Activated CD8-positive, alpha-beta memory T cell treated with anti-CD3 and anti-CD28 coated beads, Interleukin-2, amount 50 U/mL, for 24 hours (primary cell): Measurements from ENCODE around the gene TAOK1.
"Not testable (repeated sequence)": the region's sequence is repeated elsewhere in the genome, so short reads cannot be mapped to it uniquely, and the experiment has no call there.

Source experiments
- DNase-seq: peaks from one replicate; pipeline ENCODE4 v3.0.0-alpha.2; 2020; ENCODE audit errors: extremely low read depth

The TAOK1 gene

GRCh38 chr17:29549177-29549923 lies 159.2 kb downstream of the TAOK1 start:
- DNase-seq: no peak

DNA sequence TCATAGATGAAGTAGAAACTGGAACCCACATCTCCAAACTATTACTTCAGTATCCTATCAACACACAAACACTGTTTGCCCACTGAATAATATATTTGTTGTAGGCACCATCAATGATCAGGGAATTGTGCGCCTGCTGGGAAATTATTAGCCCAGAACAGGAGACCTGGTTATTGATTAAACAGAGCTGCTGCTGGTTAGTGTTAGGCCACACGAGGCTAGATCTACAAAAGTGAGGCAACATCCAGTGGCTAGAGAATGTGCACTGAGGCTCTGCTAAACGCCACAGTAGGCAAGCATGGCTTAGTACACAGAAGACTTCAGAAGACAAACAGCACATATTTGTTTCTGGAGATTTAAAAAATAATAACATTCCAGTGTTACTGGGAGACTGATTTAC lies 165.7 kb downstream of the TAOK1 start:
- DNase-seq: no peak

DNA sequence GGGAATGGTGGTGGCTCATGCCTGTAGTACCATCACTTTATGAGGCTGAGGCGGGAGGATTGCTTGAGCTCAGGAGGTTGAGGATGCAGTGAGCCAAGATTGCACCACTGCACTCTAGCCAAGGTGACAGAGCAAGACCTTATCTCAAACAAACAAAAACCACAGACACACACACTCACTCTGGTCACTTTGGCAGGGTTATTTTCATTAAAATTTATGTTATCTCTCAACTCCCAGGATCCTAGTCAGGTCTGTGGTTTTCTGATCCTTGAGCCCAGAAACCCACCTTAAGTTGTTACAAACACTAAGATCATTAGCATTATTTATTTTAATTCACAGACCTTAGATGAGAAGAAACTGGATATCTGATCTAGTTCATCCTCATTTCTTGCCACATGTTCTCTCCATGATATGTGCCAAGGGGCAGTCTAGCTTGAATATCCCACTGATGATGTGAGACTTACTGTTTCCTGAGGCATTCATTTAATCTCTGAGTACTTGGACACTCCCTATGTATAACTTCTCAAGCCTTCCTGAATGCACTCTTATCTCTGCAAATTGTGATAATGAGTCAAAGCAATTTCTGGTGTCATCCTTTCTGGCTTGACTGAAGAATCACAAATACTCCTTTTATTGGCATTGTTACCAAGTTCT lies 167.0 kb downstream of the TAOK1 start:
- no peak for DNase-seq

- no peak for DNase-seq
These were observed 167.6 kb downstream of the TAOK1 start for GRCh38 chr17:29557739-29558116.

DNA sequence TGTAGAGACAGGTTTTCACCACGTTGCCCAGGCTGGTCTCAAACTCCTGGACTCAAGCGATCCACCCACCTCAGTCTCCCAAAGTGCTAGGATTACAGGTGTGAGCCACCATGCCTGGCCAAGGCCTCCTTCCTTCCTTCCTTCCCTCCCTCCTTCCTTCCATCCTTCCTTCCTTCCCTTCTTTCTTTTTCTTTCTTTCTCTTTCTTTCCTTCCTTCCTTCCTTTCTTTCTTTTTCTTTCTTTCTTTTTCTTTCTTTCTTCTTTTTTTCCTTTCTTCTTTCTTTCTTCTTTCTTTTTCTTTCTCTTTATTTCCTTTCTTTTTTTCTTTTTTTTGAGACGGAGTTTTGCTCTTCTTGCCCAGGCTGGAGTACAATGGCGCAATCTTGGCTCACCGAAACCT lies 168.0 kb downstream of the TAOK1 start:
- not testable (repeated sequence) for DNase-seq

DNA sequence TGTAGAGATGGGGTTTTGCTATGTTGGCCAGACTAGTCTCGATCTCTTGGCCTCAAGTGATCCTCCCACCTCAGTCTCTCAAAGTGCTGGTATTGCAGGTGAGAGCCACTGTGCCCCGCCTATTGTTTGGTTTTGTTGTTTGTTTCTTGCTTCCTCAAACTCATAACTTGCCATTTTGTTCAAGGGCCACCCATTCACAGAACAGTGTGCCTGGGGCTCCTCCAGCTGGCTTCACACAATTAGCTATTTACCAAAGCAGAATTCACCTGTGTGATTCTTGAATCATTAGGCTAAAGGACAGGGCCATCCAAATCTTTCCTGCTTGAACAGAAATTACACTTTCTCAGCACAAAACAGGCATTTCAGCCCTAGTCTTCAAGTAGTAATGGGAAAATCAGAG lies 169.5 kb downstream of the TAOK1 start:
- DNase-seq: no peak

- no peak for DNase-seq
These were observed 170.2 kb downstream of the TAOK1 start for GRCh38 chr17:29560316-29560715.

DNA sequence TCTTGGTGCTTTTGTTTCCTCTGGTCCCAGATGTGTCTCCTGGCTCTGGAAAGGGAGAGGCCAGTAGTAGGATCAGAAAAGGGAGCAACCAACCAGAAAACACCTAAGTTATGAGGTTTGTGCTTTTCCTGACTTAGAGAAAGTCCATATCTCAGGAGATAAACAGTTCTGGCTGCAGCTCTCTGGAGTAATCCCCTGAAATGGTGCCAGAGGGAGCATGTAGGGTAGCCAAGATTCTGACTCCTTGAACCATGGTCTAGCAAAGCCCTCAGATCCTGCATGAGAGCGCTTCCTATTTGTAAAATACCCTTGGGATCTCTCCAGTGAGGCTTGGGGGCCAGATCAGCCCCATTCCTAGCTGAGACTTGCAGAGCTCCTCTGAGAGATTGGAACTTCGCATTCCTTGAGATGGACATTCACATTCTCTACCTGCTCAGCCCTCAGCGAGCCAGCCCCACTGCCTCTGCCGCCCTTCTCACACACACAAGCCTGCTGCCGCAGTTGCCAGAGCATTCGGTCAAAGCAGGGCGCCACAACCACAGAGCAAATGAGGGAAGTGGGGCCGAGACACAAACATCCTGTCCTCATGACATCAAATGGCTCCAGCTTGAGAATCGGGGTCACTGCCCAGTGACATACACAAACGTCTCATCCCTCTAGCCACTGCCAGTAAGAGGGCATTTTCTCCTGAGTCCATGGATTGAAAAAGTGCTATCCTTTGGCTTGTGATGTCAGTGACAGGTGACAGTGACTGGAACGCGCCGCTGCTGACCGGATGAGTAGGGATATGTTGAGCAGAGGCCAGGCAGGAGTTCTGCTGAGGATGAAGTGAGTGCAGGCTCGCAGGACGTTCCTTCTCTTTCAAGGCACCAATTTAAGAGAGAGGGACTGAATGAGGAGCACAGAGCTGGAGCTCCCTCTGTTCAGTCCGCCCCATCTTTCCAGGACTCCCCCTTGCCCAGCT lies 171.7 kb downstream of the TAOK1 start:
- DNase-seq: no peak

- DNase-seq: no peak
These were observed 172.5 kb downstream of the TAOK1 start for GRCh38 chr17:29562615-29563014.

- DNase-seq: no peak
These were observed 173.7 kb downstream of the TAOK1 start for GRCh38 chr17:29563816-29564215.

DNA sequence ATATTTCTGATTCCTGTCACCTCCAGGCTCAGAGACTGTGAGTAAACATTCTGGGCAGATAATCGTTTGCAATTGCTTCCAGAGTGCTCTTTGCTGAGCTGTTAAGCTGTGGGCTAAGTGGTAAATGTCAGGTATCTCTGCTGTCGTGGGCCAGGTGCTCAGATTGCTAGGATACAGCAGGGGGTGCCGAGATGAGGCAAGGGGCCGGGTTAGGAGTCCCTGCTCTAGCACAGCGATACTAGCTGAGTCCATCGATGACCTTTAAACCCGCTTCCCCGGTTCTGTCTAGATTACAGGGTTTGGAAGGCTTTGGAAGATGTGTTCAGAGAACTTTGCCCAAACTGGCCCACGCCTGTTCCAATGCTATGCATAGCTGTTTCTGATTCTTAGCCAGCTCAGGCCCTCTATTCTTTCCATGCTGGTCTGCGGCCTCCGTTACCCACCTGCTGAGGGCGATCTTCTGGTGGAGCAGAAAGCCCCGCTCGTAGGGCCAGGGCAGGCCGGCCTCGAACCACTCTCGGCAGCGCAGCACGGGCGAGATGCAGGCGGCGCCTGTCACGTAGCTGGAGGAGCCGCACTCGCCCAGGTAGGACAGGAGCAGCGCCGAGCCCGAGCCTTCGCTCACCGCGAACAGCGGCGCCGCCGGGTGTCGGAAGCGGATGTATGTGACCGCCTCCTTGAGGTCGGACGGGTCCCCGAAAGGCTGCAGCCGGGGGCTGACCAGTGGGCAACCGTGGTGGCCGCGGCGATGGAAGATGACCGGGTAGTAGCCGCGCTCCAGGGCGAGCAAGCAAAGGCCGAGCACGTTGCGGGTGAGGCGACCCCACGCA lies 175.7 kb downstream of the TAOK1 start:
- DNase-seq: no peak

DNA sequence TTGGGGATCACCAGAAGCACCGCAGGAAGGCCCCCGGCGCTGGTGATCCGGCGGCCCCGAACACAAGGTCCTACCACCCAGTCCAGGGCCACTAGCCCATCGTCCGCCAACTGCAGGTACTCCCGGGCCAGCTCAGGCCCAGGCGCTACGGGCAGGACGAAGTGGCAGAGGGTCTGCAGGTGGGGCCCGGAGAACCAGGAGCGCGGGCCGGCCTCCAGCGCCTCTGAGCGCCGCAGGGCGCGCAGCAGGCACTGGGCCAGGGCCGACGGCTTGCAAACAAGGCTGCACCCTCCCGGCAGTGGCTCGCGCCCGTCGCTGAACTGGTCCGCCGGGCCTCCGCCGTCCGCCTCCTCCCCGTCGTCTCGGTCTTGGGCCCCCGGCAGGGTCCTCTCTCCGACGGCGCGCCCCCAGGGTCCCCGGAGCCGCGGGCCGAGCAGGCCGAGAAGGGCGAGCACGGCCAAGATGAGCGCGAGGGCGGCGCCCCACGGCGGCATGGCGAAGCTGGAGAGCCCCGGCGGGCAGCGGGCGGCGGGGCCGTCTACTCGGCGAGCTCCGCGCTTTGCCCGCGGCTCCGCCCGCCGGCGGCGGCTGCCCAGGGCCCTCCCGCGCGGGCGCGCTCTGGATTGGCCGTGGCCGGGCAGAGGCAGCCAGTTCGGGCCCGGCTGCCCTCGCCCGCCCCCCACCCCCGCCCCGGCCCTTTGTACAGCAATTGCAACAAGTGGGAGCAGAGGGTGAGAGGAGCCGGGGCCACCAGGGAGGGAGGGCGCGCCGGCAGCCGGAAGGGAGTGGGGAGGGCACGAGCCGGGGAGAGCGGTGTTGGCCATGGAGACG lies 176.5 kb downstream of the TAOK1 start, which contains the start of gene ABHD15:
ABHD15 (minus strand) TSS at position 565 of the 831 bp plus-strand sequence; CDS start at position 494, 71 bp downstream.
- no peak for DNase-seq

DNA sequence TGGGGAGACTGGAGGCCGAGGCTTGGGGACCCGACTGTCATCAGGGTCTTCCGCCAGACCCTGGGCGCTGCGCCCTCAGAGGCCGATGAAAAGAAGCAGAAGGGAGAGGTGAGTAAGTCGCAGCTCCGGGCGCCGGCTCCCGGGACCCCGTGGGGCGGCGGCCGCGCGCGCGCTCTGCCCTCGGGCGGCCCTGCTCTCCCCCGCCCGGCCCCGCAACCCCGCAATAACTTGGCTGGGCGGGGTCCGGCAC lies 177.1 kb downstream of the TAOK1 start:
- DNase-seq: no peak

GRCh38 chr17:29567554-29568330 lies 177.6 kb downstream of the TAOK1 start:
- DNase-seq: no peak

GRCh38 chr17:29568331-29569244 lies 178.4 kb downstream of the TAOK1 start, which contains the start of gene TP53I13:
TSS of gene TP53I13 (plus strand) at chr17:29568701. CDS start at chr17:29568759, 58 bp downstream.
- DNase-seq: peak; percentile 68

DNA sequence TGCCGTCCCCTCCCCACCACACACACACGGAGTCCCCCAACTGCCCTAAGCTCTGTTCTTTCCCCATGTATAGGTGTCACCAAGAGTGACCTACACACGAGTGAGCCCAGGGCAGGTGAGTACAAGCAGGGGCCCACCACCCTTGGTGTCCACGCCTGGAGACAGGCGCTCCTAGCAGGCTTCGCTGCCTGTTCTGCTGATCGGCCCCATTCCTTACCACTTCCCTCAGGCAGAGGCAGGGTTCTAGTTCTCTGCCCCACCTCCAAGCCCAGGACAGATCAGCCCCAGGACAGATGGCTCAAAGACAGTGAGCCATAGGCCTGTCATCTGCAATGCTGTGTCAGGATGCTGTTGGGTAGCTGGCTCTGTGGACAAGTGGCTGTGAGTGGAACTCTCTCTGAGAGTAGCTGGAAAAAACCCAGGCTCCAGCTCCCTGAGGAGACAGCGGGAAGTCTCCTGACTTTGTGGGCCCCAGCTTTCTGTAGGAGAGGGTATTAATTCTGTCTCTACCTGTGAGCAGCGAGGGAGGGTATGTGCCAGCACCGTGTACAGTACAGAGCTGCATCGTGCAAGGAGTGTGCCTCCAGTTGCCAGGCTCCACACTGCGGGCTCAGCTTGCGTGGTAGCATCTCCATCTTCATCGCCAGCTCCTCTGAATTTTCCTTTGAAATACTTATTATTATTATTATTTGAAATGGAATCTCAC lies 179.2 kb downstream of the TAOK1 start:
- no peak for DNase-seq

DNA sequence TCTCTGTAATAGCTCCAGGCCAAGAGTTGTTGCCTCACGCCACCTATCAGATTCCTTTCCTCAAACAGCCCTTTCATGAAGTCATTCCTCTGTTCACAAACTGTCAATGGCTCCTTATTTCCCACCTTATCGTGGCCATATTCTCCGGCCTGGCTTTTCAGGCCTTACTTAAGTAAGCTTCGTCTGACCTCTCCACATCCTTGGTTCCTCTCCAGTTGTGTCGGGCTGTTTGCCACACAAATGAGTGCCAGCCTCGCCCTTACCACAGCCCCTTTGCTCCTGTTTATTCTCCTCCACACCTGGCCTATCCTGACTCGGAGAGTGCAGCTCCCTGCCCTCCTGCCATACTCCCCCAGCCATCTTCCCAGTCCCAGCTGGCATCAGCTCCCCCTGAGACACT lies 180.4 kb downstream of the TAOK1 start:
- no peak for DNase-seq

DNA sequence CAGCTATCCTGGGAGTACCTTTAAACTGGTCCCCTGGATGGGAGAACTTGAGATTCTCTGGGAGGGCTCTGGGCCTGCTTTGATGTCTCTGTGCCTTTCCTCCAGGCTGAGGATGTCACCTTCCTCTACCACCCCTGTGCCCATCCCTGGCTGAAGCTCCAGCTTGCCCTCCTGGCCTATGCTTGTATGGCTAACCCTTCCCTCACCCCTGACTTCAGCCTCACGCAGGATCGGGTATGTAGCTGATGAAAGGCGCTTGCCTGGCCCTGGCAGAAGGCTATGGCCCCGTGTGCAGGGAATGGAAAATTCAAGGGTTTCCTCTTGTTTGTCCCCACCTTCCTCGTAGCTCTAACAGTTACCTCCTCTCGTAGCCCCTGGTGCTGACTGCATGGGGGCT lies 181.3 kb downstream of the TAOK1 start:
- DNase-seq: no peak
